Loucy (cell line): Measurements from ENCODE around the gene PADI6.

Experiments
- EZH2phosphoT487 ChIP-seq: fragments of 200-600 bp; IDR thresholded peaks from 2 replicates; pipeline ENCODE4 v1.6.1; 2018; ENCODE audit warnings: antibody characterized with exemption, mild to moderate bottlenecking, moderate library complexity, borderline replicate concordance
- TF ChIP-seq, protein P1 (sequence below): fragments of 200-600 bp; sonication (generic); conservative IDR thresholded peaks from 2 replicates; pipeline ENCODE4 v1.5.1; 2014; ENCODE audit warnings: mild to moderate bottlenecking, antibody characterized with exemption, low read length

DNA sequence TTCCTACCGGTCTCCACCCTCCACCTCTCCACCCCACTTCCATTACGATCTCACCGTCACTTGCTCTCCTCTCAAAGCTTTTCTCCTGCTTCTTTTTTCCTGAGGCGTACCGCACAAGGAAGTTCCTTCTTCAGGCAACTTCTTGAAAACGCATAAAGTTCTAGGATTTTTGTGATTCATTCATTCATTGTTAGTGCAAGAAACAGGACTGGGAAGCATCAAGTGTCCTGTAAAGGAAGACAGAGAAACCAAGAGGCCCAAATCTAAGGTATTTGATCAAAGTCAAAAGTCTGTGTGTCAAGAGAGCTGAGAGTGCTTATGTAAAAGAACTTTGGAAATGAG is 68.8 kb downstream of the PADI6 start:
- TF ChIP-seq, protein P1, sequence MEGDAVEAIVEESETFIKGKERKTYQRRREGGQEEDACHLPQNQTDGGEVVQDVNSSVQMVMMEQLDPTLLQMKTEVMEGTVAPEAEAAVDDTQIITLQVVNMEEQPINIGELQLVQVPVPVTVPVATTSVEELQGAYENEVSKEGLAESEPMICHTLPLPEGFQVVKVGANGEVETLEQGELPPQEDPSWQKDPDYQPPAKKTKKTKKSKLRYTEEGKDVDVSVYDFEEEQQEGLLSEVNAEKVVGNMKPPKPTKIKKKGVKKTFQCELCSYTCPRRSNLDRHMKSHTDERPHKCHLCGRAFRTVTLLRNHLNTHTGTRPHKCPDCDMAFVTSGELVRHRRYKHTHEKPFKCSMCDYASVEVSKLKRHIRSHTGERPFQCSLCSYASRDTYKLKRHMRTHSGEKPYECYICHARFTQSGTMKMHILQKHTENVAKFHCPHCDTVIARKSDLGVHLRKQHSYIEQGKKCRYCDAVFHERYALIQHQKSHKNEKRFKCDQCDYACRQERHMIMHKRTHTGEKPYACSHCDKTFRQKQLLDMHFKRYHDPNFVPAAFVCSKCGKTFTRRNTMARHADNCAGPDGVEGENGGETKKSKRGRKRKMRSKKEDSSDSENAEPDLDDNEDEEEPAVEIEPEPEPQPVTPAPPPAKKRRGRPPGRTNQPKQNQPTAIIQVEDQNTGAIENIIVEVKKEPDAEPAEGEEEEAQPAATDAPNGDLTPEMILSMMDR, result no peak
- no peak for TF ChIP-seq EZH2phosphoT487
